GM12878 (cell line): ENCODE results near the gene CCR8. TPM values are rescaled to one million over a fixed set of nuclear protein-coding genes. Genes with fewer than 3 reads are reported as not detected.

Experiments
- ATAC-seq: fragments of 200-7000 bp; cut with Tn5 transposase; 3 replicates; pipeline ENCODE4 v1.9.1; 2020; ENCODE audit warnings: mild to moderate bottlenecking, moderate library complexity
- BruUV-seq: library from RNA; stranded (reverse); fragments of 400-500 nt; replicated peaks from 2 replicates; lab custom pipeline; 2021; lab: Mats Ljungman, UMichigan
- CTCF ChIA-PET: fragments of 300-600 bp; sonication (Branson Sonifier 250); formaldehyde crosslinking; extraction: SDS; loops from one replicate; lab custom pipeline; 2021; ENCODE audit warnings: inconsistent platforms; lab: Yijun Ruan, JAX
- POLR2A ChIA-PET: fragments of 350-600 bp; formaldehyde crosslinking; extraction: SDS; loops from one replicate; lab custom pipeline; 2021; ENCODE audit warnings: inconsistent platforms; lab: Charles Lee
- RAD21 ChIA-PET: fragments of 300-600 bp; sonication (Branson Sonifier 250); formaldehyde crosslinking; loops from one replicate; lab custom pipeline; 2023; ENCODE audit warnings: antibody characterized with exemption; ENCODE audit not compliant: unreplicated experiment; lab: Charles Lee
- SMC1A ChIA-PET: fragments of 300-600 bp; sonication (Branson Sonifier 250); formaldehyde crosslinking; loops from one replicate; lab custom pipeline; 2023; ENCODE audit not compliant: unreplicated experiment, uncharacterized antibody; lab: Charles Lee
- DNase-seq: peaks from one replicate; pipeline ENCODE4 v3.0.0-alpha.2; 2011; ENCODE audit warnings: low read depth, low spot score
- FAIRE-seq: peaks from 3 replicates; lab custom pipeline; 2011; peaks lifted over from hg19 to GRCh38; lab: Jason Lieb, UNC
- H2AFZ ChIP-seq: 2 replicates; pipeline ENCODE4 v1.6.0; 2011; ENCODE audit warnings: low read depth, low read length, control low read depth; ENCODE audit not compliant: control insufficient read depth
- H3K27ac ChIP-seq: 2 replicates; pipeline ENCODE4 v1.5.1; 2011; ENCODE audit warnings: control low read depth; ENCODE audit not compliant: control insufficient read depth, insufficient read depth
- H3K27me3 ChIP-seq, 2 experiments: replicated peaks in 1 of 2; 2 replicates each; pipeline versions ENCODE4 v1.6.0 to v1.6.1; 2011; ENCODE audit warnings: low read length in 1 of 2; ENCODE audit not compliant: control insufficient read depth in 2 of 2, insufficient read depth in 2 of 2
- H3K36me3 ChIP-seq, 2 experiments: 2 replicates each; pipeline ENCODE4 v1.5.1; 2011; ENCODE audit warnings: low read length in 1 of 2; ENCODE audit not compliant: control insufficient read depth in 2 of 2, insufficient read depth in 2 of 2
- H3K4me1 ChIP-seq: 2 replicates; pipeline ENCODE4 v1.6.1; 2011; ENCODE audit warnings: mild to moderate bottlenecking, low read length, moderate library complexity, mixed read lengths; ENCODE audit not compliant: control insufficient read depth, insufficient read depth
- H3K4me2 ChIP-seq: 2 replicates; pipeline ENCODE4 v1.6.0; 2011; ENCODE audit warnings: control low read depth; ENCODE audit not compliant: control insufficient read depth, insufficient read depth
- H3K4me3 ChIP-seq: fragments of 200-600 bp; sonication (generic); 2 replicates; pipeline ENCODE4 v1.5.1; 2016
- H3K79me2 ChIP-seq: 2 replicates; pipeline ENCODE4 v1.6.0; 2011; ENCODE audit warnings: low read length; ENCODE audit not compliant: control insufficient read depth, insufficient read depth
- H3K9ac ChIP-seq: 2 replicates; pipeline ENCODE4 v1.8.0; 2011; ENCODE audit warnings: low read length, control low read depth, mixed read lengths; ENCODE audit not compliant: control insufficient read depth, insufficient read depth
- H3K9me3 ChIP-seq: replicated peaks from 3 replicates; pipeline ENCODE4 v1.5.1; 2011; ENCODE audit warnings: mild to moderate bottlenecking, low read length; ENCODE audit not compliant: control insufficient read depth, insufficient read depth
- H4K20me1 ChIP-seq: 2 replicates; pipeline ENCODE4 v1.6.0; 2011; ENCODE audit not compliant: control insufficient read depth, insufficient read depth
- CHD1 ChIP-seq: IDR thresholded peaks from 2 replicates; pipeline ENCODE4 v1.6.1; 2012; ENCODE audit warnings: low read depth, low read length, improper control_type of control experiment
- CHD4 ChIP-seq: fragments of 200-600 bp; sonication (generic); IDR thresholded peaks from 2 replicates; pipeline ENCODE4 v1.6.1; 2016; ENCODE audit warnings: mild to moderate bottlenecking
- MTA2 ChIP-seq: fragments of 450-650 bp; IDR thresholded peaks from 2 replicates; pipeline ENCODE4 v1.6.1; 2016; ENCODE audit warnings: low read depth, mild to moderate bottlenecking, moderate library complexity
- MTA3 ChIP-seq: IDR thresholded peaks from 2 replicates; pipeline ENCODE4 v1.6.1; 2012; ENCODE audit warnings: low read length, inconsistent platforms, borderline replicate concordance
- RUNX3 ChIP-seq: IDR thresholded peaks from 2 replicates; pipeline ENCODE4 v1.6.1; 2012; ENCODE audit warnings: low read length, inconsistent platforms
- ZNF274 ChIP-seq: IDR thresholded peaks from one replicate; pipeline ENCODE4 v1.8.0; 2011; ENCODE audit not compliant: insufficient read length, insufficient read depth
- ZNF592 ChIP-seq: fragments of 450-650 bp; IDR thresholded peaks from 2 replicates; pipeline ENCODE4 v1.6.1; 2017; ENCODE audit warnings: mild to moderate bottlenecking, moderate library complexity
- ZNF687 ChIP-seq: fragments of 450-650 bp; IDR thresholded peaks from 2 replicates; pipeline ENCODE4 v1.6.1; 2017; ENCODE audit warnings: mild to moderate bottlenecking, moderate library complexity
- WGBS: methylation state at CpG from one replicate; pipeline ENCODE4 v1.1.6; 2016; ENCODE audit warnings: low lambda C conversion rate; ENCODE audit not compliant: insufficient replicate concordance, insufficient coverage; ENCODE audit errors: missing lambda C conversion rate; 5-methylcytosine and 5-hydroxymethylcytosine counted together
- in situ Hi-C: fragments of 300-500 bp; cut with MboI; formaldehyde crosslinking; loops from 9 replicates; pipeline ENCODE4 v1.14.3; 2018; ENCODE audit warnings: mixed read lengths
- intact Hi-C: fragments of 100-400 bp; cut with micrococcal nuclease; formaldehyde crosslinking; loops from one replicate; pipeline ENCODE4 v1.14.2; 2022; ENCODE audit not compliant: unreplicated experiment
- polyA plus RNA-seq, 11 experiments: library from polyadenylated mRNA; depleted of rRNA in 4 of 11; unstranded in 6 of 11; stranded (reverse) in 5 of 11; fragments of >200 nt; fragmentation: Nextera tagmentation in 4 of 11; fragmentation: Illumina TruSeq in 1 of 11; extraction: Ambion mirVana in 4 of 11; extraction: Trizol in 1 of 11; gene quantifications; 1 replicate in 1 of 11; 2 replicates in 10 of 11; pipeline versions ENCODE4 v1.2.1 to v1.2.3, GENCODE V29; 2011 to 2016; ENCODE audit warnings: inconsistent platforms in 2 of 11, missing spikeins in 2 of 11, low read depth in 1 of 11
- total RNA-seq, 4 experiments: library from RNA; depleted of rRNA in 3 of 4; stranded (reverse); fragments of >200 nt in 3 of 4; fragmentation: Illumina TruSeq in 1 of 4; extraction: Trizol in 1 of 4; gene quantifications; 2 replicates each; pipeline versions ENCODE4 v1.2.1 to v1.2.3, GENCODE V29; 2013 to 2021

Gene CCR8
- total and polyA plus RNA-seq, 10 of the 15 experiments (the other 5 are each of a cell fraction or from before 2014, with no cell fraction given): 5.2 to 28.8 (median 15.6) TPM

GRCh38 chr3:39291903-39292329, 37.6 kb upstream of the CCR8 start (continued):
- no peak for TF ChIP-seq MTA3
- TF ChIP-seq ZNF274: no peak
- no peak for TF ChIP-seq ZNF687
- no peak for TF ChIP-seq CHD4
- TF ChIP-seq CHD1: no peak
- TF ChIP-seq MTA2: no peak

GRCh38 chr3:39292961-39293360, 36.5 kb upstream of the CCR8 start:
- CTCF ChIA-PET: interaction anchor here (0.7 to 15.1 kb wide), 27 partner anchors 10 to 213 kb away, joined by 3 to 756 read pairs (median 14); partner anchors contain the start of genes CCR8, CX3CR1, RPSA and XIRP1
- in situ Hi-C loops (no loop called here), intact Hi-C loops (no loop called here)
- RAD21 ChIA-PET: interaction anchor here (0.8 to 12.6 kb wide), 16 partner anchors 28 to 293 kb away, joined by 3 to 456 read pairs (median 5); partner anchors contain the start of genes RPSA and XIRP1
- 84% methylated on average over 4 of the region's 4 CpGs for WGBS
- FAIRE-seq: no peak
- no peak for ATAC-seq
- H3K79me2 ChIP-seq: no peaks in the 10 kb centered on the region
- no peaks in the 10 kb centered on the region for H3K27me3 ChIP-seq
- no peak overlapping the region for H3K9ac ChIP-seq
- POLR2A ChIA-PET: interaction anchor here (0.9 to 2.7 kb wide), 4 partner anchors 85 to 143 kb away, joined by 3 to 8 read pairs (median 5); no protein-coding TSS in a partner anchor
- no TSS peak for BruUV-seq
- peaks cover 42% of the 10 kb centered on the region for H3K4me1 ChIP-seq
- H3K4me2 ChIP-seq: no peak overlapping the region
- H4K20me1 ChIP-seq: no peaks in the 10 kb centered on the region
- H3K9me3 ChIP-seq: peaks cover under 1% of the 10 kb centered on the region; the same call in 1 of the 3 replicates
- DNase-seq: no peak
- TF ChIP-seq RUNX3: no peak
- no peak for TF ChIP-seq ZNF592
- H3K4me3 ChIP-seq: no peak overlapping the region
- H2AFZ ChIP-seq: no peak overlapping the region
- SMC1A ChIA-PET: interaction anchor here (1.1 to 20.6 kb wide), 17 partner anchors 20 to 772 kb away, joined by 3 to 648 read pairs (median 10); partner anchors contain the start of genes CX3CR1, RPSA and XIRP1
- no peak overlapping the region for H3K27ac ChIP-seq
- H3K36me3 ChIP-seq: no peaks in the 10 kb centered on the region
